Activated CD8-positive, alpha-beta memory T cell treated with anti-CD3 and anti-CD28 coated beads, Interleukin-2, amount 50 U/mL, for 1 hour (primary cell): ENCODE results near the gene SLC43A3.
"Not testable (repeated sequence)": the region's sequence is repeated elsewhere in the genome, so short reads cannot be mapped to it uniquely, and the experiment has no call there.

Experiments used
- DNase-seq: peaks from one replicate; pipeline ENCODE4 v3.0.0-alpha.2; 2020; ENCODE audit errors: extremely low read depth

The SLC43A3 gene

DNA sequence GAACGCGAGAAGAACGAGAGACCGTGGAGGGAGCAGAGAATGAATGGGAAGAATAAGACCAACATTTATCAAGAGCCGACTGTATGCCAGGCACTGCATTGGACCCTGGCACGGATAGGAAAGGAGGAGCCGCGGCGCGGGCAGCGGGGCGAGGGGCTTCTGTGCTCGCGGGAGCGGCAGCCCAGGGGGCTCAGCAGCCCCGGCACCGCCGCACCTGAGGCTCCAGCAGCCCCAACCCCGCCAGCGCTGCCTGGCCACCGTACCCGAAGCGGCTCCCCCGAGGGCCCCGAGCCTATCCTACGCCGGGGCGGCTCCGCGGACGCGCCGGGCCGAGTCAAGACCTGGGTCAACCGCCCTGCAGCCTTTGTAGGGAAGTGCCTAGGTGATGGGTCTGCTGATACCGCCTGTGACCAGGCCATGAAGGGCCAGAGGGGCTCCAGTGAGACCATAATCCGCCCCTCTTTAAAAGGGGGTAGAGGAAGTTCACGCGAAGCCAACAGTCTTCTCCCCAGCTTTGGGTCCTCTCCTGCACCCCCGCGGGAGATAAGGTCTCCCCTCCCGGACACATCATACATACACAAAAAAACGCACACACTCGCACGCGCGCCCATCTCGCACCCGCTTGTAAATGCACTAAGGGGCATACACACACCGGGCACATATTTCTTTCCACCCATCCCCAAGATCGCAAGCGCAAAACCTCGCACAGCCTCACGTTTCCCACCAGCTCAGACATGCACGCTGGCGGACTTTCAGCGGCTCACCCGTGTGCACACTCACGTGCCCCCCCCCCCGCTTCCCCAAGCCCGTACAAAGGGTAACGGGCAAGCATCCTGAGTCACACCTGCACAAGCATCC lies 32.5 kb upstream of the SLC43A3 start:
- no peak for DNase-seq

DNA sequence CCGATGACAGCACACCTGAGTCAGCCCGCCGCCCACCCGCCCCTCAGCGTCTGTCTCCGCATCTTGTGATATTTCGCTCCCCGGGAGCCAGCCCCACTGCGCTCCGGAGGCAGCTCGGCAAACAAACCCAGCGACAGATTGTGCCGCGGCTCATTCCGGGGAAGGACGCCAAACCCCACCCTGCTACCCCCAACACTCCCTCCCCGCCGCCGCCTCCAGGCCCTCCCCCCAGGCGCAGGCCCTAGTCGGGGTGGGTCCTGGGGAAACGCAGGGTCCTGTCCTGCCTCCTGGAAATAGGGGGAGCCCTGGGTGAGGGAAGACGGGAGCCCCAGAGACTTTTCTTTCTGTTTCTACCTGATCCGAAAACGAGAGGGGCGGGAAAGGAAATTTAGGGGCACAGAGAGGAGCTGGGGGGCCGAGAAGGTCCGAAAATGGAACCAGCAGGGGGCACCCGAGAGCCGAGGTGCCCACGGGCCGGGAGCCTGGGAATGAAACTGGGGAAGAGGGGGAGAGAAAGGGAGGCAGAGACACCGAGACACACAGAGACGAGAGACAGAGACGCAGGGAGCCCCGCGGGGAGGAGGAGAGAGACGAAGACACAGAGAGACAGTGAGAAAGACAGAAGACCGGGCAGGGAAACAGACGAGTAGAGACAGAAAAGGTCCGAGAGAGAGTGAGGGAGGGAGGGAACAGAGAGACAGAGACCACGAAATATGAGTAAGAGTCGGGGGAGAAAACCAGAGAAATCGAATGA lies 31.7 kb upstream of the SLC43A3 start:
- no peak for DNase-seq

DNA sequence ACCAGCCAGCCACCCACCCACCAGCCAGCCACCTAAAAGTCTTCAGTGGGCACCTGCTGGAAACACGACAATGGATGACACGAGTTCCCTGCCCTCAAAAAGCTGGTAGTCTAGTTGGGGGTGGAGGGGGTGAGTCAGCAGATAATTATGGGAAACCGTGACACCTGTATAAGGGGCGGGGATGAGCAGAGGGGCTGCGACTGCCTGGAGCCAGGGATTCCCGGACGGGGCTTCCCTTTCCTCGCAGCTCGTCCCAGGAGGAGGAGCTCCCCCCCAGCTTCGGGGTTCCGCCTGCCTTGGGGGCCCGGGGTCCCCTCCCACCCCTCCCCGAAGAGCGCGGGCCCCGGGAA lies 31.1 kb upstream of the SLC43A3 start:
- no peak for DNase-seq

DNA sequence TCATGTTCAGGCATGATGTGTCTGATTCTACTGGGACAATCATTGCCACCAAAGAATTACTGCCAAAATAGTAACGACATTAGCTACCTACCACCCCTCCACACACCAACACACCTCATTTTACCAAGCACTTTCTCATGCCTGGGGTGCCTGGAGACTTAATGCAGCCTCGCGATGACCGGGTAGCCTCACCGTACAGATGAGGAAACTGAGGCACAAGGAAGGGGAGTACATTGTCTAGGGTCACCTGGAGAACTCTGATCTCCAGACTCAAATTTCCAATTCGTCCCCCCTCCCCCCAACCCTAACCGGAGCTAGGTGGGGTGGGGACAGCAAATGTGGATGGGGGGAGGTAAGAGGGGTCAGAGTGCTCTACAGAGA lies 30.7 kb upstream of the SLC43A3 start:
- no peak for DNase-seq

DNA sequence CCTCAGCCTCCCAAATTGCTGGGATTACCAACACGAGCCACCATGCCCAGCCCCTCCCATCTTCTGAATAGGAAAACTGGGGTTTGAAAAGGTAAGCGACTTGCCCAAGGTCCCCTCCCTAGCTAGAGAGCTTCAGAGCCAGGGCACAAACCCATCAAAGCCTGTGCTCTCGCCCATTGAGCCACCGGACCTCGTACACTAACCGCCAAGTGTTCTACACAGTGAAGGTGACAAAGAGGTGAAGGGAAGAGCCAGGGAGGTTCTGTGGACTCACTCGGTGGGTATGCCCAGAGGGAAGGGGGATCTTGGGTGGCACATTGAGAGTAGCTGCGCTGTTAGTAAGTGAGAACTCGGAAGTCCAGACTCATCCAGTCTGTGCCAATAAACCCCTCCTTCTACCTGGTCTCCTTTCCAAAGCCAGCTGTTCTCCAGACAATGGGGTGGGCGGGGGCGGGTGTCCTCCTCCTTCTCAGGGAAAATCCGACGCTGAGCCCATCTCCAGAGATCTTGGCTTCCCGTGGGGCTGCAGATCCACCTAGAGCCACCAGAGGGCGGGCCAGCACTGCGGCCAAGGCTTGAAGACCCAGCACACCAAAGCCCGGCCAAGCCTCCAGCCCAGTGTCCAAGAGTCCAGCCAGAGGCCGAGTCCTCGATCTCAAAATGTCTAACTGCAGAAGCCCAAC lies 30.2 kb upstream of the SLC43A3 start:
- DNase-seq = no peak

DNA sequence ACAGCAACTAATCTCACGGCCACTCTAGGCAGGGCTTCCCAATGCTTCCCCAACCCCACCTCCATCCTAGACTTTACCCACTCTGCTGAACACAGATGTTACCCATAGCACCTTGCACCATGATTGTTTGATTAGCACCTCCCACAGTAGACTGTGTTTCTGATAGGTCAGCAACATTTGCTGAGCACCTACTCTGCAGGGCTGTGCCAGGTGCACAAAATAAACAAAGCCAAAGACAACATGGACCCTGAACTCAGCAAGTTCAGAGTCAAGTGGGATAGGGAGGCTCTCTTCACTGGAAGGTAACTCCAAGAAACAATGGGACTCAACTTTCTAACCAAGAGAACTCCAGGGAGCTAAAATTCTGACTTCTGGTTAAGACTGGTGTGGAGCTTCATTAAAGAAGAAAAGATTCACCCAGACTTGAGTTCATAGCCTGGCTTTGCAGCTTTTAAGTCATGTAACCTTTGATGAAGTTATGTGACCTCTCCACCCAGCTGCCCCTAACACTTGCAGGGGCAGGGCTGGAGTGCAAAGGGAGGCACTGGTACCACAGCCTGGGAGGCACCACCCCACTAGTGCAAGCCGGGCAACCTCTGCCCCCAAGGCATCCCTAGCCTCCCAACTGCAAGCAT lies 26.7 kb upstream of the SLC43A3 start:
- no peak for DNase-seq

DNA sequence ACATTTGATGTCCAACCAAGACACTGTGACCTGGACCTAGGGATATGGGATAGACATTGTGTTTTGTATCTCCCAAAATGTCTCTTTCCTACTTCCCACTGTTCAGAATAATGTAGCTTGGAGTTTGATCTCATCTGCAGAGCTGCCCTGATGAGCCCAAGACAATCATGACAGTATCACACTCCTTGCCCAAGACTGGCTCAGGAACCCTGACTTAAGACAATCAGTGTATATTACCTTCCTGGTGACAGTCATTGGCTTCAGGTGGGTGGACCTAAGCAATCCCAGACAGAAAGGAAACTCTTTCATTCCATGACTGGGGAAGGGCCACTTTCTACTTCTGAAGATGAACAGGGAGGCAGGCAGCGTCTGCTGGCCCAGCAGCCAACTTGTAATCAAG lies 19.1 kb upstream of the SLC43A3 start:
- no peak for DNase-seq

DNA sequence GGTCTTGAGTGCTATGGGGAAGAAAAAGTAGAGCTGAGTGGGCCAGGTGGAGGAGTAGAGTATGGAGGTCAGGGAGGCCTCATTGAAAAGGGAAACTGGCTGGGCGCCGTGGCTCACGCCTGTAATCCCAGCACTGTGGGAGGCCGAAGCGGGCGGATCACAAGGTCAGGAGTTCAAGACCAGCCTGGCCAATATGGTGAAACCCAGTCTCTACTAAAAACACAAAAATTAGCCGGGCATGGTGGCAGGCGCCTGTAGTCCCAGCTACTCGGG lies 18.1 kb upstream of the SLC43A3 start:
- not testable (repeated sequence) for DNase-seq

DNA sequence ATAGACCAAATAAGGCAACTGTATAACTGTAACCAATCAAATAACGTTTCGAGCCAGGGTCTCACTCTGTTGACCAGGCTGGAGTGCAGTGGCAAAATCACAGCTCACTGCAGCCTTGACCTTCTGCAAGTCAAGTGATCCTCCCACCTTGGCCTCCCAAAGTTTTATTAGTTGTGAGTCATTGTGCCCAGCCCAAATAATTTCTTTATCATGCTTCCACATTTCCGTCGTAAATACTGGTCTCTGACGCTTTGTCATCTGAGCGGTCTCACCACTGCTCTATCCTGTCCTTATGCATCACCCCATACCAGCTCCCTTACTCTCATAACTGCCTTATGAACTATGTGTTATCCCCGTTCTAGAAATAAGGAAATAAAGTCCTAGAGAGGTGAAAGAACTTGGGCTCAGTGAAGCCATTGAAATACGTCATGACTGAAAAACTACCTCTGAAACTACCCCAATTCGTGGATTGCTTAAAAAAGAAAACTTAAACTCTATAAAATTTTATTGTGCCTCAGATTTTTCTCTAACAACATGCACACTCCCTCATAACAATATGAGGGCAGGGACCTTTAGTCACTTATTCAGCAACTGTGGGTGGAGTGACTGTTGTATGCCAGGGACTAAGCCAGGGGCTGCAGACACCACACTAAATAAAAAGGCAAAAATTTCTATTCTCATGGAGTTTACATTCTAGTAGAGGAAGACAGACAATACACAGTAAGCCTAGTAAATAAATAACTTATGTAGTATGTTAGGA lies 17.6 kb upstream of the SLC43A3 start:
- no peak for DNase-seq

DNA sequence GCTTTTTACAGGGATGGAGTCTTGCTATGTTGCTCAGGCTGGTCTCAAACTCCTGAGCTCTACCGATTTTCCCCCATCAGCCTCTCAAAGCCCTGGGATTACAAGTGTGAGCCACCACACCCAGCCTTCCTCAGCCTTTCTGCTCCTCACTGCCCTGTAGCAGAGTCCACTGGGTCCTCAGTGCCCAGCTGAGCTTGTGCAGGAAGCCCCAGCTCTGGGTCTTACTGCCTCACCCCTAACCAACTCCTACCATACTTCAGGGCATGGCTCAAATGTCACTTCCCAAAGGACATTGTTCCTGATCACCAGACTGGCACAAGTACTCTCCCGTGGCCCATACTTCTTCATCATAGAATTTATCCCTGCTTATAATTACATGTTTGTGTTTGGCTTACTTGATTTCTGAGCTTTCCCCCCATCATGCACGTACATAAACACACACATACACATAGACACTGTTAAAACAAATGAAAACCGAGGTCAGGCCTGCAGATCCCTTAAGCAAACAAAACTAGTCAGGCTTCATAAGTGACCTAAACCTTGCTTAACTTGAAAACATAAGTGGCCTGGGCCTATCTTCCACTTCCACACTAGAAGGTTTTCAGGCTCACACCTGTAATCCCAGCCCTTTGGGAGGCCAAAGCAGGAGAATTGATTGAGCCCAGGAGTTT lies 14.0 kb upstream of the SLC43A3 start:
- DNase-seq = no peak

DNA sequence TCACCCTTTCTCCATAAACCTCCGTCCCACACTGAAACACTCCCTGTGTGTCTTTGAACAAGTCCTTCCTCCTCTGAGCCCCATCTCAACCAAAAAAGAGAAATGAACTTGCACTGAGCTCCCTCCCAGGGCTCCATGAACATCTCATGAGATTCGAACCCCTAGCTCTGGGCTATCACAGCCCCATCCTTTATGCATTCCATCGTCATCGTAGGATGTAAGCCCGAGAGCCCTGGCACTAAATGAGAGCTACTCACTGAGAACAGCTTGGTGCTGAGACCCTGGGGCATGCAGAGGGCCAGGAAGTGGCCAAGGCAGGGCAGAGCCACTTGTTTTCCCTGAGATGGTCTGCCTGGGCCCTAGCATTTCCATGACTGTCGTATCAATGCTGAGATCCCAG lies 12.9 kb upstream of the SLC43A3 start:
- no peak for DNase-seq

DNA sequence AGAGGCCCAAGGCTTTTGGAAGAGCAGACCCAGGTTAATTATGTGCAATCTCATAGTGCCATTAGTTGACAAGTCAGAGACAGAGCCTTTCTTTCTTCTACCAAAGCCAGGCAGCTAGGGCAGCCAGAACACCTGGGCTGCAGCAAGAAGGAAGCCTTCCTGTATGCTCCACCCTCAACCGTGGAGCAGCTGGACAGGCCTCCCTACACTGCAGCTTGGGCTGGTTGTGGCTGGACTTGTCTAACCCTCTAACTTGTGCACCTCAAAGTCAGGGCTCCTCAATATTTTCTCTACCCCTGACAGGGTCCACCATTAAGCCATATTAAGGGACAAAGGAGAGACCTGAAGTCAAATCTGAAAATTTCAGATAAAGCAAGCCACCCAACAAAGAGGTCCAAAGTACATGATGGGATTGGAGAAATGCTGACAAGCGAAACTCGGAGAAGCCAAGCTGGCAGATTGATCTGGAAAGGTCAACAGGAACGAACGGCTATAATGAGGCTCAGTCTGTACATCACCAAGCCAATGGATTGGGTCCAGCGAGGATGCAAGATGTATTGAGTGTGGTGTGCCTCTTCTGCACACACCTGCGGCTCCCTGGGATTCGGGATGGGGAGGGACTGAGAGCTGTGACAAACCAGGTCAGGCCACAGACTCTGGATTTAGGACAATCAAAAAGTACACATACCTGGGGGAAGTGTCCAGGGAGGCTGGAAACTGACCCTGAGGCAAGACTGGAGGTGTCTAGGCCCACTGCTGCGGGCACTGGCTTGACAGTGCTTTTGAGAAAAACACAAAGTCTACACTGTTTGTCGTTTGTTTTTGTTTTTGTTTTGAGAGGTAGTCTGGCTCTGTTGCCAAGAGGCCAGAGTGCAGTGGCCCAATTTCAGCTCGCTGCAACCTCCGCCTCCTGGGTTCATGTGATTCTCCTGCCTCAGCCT lies 11.7 kb upstream of the SLC43A3 start:
- DNase-seq = no peak

DNA sequence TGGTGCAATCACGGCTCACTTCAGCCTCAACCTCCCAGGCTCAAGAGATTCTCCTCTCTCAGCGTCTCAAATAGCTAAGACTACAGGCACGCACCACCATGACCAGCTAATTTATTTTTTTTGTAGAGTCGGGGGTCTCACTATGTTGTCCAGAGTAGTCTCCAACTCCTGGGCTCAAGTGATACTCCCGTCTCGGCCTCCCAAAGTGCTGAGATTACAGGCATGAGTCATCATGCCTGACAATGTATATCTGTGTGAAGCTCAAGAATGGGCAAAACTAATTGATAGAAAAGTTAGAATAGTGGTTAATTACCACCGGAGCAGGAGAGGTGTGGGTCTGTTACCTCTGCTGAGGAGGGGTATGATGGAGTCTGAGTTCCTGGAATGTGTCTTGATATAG lies 9.1 kb upstream of the SLC43A3 start:
- DNase-seq = no peak

DNA sequence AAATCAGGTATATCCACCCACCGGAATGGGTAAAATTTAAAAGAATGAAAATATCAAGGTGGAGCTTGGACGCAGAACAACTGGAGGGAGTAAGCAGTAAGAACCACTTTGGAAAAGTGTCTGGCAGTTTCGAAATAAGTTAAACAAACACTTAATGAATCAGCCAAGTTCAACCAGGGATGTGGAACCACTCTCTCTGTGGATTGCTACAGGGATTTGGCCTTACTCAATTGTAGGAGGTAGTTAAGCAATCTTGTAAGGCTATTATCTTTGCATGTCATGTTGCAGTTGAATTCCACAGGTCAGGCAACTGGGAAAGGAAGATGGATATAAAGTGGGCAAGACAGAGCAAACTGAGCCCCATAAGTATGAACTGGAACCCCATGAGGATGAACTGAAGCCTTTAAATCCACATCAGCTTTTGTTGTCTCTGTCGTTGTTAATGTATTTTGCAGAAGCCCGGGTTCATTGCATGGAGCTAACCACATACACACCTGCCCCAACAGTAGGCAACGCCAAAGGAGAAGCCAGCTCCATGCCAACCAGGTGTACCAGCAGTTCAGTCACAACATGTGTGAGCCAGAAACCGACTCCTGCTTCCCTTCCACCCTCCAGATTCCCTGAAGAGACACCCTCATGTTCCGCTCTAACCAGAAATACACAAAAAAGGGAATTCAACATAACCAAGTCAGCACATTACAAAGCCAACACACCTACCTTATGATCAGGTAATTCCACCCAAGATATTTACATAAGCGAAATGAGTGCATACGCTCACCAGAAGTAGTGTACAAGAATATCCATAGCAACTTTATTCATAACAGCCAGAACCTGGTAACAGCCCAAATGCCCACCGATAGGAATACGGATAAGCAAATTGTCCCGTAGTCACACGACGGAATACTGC lies 8.0 kb upstream of the SLC43A3 start:
- no peak for DNase-seq

DNA sequence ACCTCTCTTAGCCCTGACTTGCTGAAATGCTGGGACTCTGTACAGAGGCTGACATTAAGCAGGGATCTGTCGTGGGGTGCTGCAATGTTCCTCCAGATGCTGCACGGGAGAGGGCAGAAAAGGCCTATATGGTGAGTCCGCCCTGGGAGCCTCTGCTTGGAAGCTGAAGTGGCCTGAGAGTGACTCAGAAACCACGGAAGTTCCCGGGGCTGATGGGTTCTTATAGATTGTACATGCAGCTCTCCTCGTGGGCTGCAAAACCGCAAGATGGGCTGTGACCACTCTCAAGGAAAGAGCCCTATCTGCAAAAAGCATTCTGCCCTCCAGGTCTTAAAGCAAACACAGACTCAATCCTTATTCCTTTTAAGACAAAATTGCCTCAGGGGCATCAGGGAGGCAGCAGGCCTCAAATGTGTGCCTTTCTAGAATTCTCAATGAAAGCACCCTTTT lies 5.8 kb upstream of the SLC43A3 start:
- no peak for DNase-seq

DNA sequence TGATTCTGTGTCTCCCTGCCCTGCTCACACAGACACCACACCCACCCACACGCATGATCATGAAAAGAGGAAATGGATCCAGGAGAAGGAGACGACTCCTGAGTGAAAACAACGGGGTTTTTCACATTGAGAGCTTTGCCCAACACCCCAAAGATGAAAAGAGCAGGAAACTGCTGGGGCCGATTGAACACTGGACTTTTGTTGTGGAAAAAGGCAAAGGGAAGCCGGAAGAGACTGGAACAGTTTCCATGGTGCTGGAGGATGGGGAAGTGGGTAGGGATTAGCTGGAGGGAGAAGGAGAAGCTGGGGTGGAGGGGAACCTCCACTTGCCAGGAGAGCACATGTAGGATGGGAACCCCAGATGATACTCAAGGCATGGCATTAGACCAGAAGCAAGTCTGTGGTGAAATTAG lies 5.2 kb upstream of the SLC43A3 start:
- no peak for DNase-seq

DNA sequence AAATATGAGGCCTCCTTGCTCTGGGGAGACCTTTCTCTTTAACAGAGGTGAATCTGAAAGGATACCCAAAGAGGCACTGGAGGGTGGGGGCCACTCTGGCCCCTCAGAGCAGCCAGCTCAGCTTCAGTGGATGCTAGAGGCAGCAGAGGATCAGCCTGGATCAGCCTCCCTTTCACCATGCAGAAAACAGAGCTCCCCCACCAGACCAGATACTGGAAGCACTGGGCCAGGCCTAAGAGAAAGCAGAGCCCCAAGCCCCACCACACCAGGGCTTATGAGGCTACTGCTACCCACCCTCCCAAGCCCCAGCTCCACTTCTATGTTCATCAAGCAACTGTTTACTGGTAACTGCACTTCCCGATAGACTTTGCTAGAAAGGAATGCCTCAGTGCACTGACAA lies 4.0 kb upstream of the SLC43A3 start:
- no peak for DNase-seq

DNA sequence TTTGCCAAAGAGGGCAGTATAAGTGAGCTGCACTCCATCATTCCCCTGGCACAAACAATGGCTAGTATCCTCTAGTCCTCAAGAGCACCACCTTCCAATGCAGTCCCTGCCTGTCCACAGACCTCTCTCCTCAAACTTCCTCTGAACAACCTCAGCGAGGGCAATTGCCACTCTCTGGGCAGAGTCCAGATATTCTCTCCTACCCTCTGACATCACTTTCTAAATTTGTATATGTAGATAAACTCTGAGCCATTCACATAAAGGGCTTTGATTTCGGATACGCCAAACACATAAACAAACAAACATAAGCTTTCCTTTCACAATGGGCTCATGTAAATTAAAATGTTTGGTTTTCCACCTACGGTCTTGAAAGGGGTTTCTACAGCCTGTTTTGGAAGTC lies 3.0 kb upstream of the SLC43A3 start:
- DNase-seq = no peak

DNA sequence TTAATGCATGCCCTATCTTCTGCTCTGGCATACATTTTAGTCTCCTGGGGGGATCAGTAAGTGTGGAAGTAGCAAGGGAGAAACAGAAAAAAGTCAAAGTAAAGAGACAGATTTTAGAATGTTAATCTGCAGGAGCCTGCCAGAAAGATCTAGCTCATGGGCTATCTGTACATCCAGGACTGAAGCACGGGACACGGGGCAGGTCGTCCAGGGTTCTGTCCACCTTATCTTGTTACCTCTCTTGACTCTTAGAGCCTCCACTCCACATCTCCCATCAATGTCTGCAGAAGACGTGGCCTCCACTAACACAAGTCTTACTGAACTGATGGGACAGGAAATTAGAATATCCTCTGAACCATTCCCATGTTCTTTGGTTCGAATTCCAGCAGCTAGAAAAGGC lies 1.7 kb upstream of the SLC43A3 start:
- no peak for DNase-seq
